ENCODE data around the gene IPO13.

IPO13 gene

DNA sequence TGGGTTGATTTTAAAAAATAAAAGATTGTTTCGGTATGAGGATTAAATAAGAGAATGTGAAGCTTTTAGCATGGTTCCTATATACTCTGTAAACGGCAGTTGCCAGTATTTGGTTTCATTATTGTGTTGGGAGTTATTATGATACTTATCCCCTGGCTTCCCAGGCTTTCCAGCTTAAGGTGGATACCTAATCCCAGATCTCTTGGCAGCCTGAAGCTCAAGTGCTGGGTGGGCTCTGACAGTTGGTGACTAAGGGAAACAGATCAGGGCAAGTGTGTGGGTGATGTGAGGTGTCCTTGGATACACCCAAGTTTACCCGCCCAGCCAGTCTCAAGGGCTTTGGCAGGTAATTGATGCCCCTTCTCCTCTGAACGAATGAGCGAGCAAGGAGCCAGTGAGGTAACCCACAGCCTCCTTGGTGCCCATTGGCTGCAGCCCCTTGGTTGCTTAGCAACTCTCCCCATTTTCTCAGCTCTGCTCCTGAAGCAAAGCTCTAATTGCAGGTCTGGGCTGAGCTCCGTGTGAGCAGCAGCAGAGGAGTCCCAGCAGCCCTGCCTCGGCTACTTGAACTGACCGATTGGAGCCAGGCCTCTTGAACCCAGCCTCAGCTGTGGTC, 6.1 kb downstream of the IPO13 start:
- peak; percentile 99 for DNase-seq

DNA sequence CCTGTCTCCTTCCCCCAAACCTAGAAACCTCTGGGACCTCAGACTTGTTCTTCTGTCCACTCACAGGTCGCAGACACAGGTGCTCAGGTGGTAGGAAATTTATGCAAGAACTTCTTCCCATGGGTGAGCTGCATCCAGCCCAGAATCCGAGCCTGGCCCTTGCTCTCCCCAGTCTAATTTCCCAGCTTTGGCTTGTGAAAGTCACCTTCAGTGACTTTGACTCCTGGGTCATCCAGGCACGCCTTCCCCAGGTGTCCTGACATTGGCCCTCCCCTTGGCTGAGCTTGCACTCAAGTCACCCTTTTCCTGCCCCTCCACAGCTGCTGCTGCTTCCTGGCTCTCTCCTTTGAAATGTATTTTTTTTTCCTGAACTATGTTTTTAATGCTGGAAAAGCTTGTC, 6.6 kb downstream of the IPO13 start:
- no peak for DNase-seq

DNA sequence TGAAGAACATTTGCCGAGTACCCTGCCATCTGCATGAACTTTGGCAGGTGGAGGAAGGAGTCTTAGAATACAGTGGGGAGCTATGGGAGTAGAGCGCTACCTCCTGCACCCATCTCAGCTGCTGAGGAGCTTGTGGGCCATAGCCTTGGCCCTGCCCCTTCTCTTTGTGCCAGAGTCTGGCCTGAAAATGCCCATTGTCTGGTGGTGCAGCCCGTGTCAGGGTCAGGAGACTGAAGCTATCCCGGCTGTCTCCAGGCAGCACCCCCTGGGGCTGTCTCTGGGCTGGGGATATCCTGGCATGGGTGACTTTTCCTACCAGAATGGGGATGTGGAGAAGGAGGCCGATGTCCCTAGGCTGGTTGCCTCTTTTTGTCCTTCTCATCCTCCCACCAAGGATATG, 7.3 kb downstream of the IPO13 start:
- no peak for DNase-seq

DNA sequence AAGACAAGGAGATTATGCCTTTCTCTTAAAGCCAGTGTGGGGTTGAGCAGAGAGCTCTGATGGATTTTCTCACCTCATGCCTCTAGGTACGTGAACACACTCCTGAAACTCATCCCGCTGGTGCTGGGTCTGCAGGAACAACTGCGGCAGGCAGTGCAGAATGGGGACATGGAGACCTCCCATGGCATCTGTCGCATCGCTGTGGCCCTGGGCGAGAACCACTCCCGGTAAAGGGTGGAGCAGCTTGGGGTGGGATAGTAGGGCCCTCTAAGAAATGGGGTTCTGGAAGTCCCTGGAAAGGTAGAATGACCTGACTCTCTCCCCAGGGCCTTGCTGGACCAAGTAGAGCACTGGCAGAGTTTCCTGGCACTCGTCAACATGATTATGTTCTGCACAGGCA, 9.5 kb downstream of the IPO13 start:
- no peak for DNase-seq

DNA sequence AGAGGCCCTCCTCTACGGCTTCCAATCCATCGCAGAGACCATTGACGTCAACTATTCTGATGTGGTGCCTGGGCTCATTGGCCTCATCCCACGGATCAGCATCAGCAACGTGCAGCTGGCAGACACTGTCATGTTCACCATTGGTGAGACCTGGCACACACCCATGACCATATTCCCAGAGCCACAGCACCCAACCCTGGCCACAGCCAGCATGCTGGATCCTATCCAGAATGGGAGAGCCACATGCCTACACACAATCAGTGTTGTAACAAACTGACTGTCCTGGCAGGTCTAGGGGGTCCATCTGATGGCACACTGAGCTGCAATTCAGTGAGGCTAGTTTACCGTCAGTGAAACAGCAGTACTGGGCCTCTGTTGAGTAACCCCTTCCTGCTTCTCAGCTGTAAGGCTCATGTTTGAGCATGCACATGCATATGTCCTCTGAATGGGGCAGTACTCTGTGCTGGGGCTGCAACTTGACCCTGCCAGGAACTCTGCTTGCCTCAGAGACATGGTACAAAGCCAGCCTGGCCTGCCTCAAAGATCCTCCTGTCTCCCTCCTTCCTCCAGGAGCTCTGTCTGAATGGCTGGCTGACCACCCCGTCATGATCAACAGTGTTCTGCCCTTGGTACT, 10.8 kb downstream of the IPO13 start:
- DNase-seq, result no peak

DNA sequence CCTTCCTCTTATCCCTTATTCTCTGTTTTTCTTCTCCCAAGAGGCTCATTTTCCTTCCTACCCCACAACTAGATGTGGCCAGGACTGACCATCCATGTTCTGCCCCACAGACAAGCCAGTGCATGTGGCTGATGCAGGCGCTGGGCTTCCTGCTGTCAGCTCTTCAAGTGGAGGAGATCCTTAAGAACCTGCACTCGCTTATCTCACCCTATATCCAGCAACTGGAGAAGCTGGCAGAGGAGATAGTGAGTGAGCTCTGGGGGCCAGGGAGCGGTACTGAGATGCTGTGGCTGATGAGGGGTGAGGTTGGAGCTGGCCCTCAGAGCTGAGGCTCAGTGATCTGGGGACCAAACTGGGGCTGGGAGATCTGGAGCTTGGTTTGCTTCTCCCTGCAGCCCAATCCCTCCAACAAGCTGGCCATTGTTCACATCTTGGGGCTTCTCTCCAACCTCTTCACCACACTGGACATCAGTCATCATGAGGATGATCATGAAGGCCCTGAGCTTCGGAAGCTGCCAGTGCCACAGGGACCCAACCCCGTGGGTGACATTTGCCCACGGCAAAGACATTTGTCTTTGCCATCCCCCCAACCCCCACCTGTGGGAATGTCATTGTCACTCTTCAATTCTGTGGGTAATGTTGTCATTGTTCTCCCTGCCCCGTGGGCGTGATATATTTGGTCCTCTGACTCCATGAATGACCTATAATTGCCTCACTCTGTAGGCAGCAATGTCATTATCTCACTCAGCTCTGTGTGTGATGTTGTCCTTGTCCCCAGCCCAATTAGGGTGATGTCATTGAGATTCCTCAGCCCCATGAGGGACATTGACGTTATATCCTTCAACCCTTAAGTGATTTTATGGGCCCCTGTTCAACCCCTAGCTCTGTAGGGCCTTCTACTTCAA, 11.9 kb downstream of the IPO13 start:
- no peak for DNase-seq

DNA sequence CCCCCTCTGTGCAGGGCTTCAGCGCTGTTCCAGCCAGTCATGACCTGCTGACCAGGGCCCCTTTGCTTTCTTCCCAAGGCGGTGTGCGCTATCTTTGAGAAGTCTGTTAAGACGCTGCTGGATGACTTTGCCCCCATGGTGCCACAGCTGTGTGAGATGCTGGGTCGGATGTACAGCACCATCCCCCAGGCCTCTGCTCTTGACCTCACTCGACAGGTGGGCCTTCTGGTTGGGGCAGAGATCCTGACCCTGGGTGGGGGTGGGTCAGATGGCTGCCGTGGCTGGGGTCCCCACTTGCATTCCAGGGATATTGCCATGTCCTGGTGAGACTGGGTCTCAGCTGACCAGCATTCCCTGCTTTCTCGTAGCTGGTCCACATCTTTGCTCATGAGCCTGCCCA, 14.0 kb downstream of the IPO13 start:
- no peak for DNase-seq

DNA sequence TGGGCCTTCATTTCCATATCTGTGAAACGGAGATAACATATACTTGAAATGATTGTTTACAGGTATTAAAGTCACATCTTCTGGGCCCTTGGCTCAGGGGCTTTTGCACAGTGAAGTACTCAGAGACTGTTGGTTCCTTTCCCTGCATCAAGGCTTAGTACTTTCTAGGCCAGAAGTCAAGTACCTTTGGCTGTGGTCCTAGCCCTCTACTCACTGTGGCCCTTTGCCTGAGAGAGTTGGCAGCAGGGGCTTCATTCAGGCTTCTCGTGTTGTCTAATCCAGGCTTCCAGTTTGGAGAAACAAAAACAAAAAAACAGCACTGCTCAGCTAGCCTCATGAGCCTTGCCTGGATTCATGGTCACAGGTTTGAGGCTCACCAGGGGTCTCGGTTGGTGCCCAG, 14.9 kb downstream of the IPO13 start:
- DNase-seq, result no peak

DNA sequence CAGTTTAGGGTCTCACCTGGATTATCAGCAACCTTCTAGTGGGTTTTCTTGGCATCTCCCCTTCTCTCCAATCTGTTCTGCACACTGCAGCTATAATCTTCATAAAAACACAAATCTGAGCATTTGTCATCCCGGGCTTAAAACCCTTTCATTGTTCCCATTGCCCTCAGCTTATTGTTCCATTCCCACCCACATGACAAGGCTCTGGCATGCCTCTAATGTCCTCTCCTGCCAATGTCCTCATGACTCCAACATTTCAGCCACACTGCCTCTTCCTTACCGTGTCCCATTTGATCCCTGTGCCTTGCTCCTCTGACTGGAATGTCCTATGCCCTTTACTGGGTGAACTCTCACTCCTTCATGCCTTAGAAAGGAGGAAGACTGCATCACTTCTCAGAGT, 15.6 kb downstream of the IPO13 start:
- DNase-seq, result no peak

DNA sequence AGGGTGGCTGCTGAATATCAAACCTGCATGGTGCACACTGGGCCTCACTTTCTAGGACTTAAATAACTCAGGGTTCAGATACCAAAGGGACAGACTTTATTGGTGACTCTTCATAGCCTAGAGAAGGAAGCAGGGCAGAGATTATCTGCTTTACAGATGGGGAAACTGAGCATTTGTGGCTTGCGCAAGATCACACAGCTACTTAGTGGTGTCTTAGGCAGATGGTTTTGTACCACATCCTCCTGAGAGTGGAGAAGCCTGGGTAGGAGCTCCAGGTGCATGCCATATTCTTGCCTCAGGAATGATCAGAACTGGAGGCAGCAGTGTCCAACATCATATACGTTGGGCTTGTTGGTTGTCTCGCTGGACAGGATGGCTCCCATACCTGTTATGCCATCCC, 16.3 kb downstream of the IPO13 start:
- no peak for DNase-seq

DNA sequence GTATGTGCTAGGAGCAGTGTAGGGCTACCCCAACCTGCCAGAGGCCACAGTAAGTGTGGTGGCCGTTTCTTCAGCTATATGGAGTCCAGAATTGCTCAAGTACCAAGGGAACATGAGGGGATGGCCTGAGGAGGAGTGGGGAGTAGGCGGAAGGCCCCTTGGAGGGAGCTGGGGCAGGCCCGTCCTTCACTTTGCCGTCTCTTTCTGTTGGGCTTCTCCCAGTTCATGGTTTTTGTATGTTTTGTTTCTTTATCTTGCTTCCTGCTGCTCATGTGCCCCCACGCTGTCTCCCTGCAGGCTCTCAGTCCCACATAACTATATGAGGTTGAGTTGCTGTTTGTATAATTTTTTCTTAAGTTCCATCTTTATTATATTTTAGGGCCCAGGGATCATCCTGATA, 17.1 kb downstream of the IPO13 start:
- no peak for DNase-seq

DNA sequence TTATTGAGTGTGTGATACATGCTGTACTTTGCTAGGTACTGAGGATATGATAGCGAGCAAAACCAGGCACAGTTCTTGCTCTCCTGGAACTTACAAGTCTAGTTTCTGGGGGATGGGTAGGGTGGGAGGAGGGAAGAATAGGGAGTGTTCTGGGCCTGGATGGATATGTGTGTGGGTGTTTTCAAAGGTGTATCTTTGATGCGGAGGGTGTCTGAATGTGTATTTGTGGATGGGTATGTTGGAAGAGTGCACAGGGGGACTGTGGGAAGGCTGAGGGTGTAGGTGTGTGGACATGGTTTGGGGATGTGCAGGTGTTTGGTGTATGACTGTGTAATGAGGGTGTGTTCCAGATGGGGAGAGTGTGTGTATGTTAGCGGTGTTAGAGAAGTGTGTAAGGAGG, 18.6 kb downstream of the IPO13 start:
- no peak for DNase-seq

DNA sequence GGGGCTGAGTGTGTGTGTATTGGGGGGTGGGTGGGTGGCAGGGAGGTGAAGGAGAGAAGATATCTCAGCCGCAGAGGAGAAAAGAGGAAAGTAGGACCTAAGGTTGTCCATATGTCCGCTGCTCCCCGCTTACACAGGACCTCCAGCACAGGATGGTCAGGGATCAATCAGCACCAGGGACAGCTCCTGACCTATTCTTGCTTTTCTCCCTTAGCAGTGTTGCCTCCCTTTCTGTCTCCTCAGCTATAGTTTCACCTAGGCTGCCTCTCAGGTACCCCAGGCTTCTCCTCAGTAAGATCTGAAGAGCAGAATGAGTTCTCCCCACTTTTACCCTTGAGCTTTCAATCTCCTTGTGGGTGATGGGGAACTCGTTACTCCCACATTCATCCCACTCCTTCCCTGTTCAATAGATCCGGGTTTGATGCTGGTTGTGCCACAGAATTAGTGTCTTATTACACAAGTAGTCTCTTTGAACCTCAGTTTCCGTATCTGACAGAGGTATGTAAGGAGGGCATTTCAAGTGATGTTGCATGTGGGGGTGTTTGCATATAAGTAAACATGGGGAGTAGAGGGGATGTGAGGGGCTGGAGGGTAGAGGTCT, 21.7 kb downstream of the IPO13 start:
- no peak for DNase-seq

DNA sequence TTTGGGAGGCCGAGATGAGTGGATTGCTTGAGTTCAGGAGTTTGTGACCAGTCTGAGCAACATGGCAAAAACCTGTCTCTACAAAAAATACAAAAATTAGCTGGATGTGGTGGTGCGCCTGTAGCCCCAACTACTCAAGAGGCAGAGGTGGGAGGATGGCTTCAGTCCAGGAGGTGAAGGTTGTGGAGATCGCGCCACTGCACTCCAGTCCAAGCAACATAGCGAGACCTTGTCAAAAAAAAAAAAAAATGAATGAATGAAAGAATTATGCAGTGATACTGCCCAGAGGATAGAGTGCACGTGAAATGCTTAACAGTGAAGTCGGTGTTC, 22.6 kb downstream of the IPO13 start:
- no peak for DNase-seq

DNA sequence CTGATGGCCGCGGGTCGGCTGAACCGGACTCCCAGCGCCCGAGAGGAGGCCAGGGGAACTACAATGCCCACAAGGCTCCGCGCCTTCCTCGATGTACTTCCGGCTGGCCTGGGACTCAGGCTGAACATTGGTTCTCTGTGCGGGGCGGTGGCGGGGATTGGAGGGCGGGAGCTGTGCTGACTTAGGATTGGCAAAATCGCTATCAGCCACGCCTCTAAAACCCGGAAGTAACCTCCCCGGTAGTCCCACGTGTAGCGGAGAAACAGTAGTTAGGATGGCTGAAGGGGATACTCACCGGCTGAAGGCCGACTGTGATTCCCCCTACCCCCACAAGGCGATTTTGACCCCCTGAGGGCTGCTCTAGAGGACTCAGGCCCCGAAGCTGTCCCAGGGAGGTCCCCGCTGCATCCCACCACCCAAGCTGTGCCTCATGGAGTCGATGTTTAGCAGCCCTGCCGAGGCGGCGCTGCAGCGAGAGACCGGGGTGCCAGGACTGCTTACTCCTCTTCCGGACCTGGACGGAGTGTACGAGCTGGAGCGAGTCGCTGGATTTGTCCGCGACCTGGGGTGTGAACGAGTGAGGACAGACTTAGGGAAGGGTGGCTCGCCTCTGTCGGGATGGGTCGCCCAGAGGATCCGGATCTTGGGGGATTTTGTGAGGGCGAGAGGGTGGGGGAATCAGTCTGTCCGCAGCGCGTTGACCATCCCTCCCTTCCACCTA, 23.2 kb downstream of the IPO13 start, which contains the start of gene DPH2:
Gene DPH2 (plus strand): TSS at position 265 of the 721 bp plus-strand sequence. CDS start 166 bp downstream, at position 431.
- DNase-seq, result peak; percentile 96

DNA sequence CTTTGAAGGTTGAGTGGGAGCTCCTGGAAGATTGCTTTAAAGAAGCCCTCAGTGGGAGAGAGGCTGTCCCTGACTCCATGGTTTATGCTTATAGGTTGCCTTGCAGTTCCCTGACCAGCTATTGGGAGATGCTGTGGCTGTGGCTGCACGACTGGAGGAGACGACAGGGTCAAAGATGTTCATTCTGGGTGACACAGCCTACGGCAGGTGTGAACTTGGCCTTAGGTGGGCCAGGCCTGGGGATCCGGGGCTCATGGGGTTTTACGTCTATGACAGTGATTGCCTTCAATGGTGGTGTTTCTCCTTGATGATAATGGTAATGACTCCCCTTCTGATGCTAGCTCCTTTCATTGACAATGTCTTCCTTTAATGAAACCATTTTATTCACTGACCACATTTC, 23.8 kb downstream of the IPO13 start:
- no peak for DNase-seq

DNA sequence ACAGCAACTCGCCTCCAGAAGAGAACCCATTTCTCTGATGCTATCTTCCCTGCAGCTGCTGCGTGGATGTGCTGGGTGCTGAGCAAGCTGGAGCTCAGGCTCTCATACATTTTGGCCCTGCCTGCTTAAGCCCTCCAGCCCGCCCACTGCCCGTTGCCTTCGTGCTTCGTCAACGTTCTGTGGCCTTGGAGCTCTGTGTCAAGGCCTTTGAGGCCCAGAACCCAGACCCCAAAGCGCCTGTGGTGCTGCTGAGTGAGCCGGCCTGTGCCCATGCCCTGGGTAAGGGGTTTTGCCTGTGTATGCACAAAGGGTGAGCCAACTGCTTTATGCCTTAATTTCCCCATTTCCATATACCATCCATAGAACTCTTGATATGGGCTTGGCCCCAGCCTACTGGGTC, 24.2 kb downstream of the IPO13 start:
- DNase-seq, result no peak

DNA sequence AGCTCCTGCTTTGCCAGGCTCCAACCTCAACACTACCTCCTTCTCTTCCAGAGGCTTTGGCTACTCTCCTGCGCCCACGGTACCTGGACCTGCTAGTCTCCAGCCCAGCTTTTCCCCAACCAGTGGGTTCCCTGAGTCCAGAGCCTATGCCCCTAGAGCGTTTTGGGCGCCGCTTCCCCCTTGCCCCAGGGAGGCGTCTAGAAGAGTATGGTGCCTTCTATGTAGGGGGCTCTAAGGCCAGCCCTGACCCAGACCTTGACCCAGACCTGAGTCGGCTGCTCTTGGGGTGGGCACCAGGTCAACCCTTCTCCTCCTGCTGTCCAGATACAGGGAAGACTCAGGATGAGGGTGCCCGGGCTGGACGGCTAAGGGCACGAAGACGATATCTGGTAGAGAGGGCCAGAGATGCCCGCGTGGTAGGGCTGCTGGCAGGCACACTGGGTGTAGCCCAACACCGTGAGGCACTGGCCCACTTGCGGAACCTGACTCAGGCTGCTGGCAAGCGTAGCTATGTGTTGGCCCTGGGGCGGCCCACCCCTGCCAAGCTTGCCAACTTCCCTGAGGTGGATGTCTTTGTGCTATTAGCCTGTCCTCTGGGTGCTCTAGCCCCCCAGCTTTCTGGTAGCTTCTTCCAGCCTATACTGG, 24.7 kb downstream of the IPO13 start:
- DNase-seq, result no peak

DNA sequence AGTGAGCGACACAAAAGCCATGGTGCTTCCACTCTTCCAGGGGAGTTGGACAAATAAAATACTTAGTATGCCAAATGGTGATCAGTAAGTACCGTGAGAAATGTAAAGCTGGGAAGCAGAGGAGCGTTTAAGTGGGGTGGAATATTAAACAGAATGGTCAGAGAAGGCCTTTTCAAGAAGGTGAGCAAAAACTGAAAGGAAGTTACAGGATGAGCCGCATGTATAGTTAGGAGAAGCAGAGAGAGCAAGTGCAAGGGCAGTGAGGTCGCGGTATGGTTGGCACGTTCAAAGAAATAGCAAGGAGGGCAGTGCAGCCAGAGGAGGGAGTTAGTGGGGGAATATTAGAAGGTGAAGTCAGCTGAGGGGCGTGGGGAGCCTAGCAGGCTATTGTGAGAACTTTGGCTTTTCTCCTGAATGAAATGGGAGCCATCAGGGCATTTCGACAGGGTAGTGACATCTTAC, 27.3 kb downstream of the IPO13 start:
- DNase-seq, result peak; percentile 57

DNA sequence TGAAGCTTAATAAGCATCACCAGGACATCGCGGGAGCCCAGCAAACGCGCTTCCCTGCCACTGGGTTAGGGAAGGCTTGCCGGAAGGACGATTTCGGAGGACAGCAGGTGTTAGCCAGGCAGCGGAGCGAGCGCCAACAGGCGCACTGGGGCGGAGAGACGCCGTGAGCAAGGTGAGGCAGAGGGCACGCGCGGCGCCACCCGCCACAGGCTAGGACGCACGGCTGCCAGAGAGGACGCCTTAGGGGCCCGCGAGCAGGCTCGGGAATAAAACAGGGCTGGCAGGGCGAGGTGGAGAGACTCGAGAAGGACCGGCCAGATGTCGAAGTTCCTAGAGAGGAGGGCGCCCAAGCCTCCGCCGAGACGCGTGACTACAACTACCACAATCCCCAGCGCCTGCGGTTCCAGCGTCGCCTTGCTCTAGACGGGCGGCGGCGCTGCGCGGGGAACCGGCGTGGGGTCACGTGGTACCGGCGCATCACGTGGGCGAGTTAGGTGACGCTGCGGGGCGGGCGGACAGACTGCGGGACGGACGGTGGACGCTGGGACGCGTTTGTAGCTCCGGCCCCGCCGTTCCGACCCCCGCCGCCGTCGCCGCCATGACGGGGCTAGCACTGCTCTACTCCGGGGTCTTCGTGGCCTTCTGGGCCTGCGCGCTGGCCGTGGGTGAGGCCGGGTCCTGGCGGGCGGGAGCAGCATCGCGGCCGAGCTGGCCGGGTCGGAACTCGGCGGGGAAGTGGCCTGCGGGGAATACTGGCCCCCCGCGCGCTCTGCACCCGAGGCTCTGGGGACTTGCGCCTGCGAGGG, 27.9 kb downstream of the IPO13 start, which contains the start of gene ATP6V0B:
Gene ATP6V0B (plus strand): TSS at position 518 of the 806 bp plus-strand sequence. CDS start 81 bp downstream, at position 599.
- DNase-seq, result peak; percentile 87

DNA sequence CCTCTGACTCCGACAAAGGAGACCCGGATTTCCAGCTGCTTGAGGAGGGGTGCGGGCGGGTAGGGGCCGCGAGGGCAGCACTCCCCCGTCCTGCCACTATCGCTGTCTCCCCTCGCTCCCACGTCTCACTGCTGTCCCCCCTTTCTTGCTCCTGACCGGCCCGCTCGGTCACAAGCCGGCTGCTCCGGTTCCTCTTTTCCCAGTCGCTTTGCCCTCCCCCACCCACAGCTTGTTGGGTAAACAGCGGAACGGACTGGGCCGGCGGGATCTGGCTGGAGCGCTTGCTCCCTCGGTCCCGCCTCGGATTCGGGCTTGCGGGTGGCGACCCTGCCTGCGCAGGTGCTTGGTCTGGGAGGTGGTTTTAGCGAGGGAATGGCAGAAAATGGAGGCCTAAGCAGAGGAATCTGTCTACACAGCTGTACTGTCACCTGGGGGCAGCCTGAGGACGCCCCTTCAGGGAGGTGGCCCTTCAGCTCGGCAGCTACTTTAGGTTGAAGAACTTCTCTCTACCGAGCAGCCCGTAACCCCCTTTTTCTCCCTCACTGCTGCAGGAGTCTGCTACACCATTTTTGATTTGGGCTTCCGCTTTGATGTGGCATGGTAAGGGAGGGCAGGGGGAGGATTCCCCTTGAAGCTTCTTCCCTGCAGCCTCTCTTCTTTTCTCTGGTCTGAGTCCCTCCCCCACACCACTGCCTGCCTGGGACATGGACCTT, 28.7 kb downstream of the IPO13 start:
- DNase-seq, result no peak

Data from DMS79 (cell line).